ENCODE measurements around the gene KCNH3. TPM values are rescaled to one million over a fixed set of nuclear protein-coding genes. Genes with fewer than 3 reads are reported as not detected.
"Not testable (repeated sequence)": the region's sequence is repeated elsewhere in the genome, so short reads cannot be mapped to it uniquely, and the experiment has no call there.

The KCNH3 gene
- total RNA-seq, 6 experiments from 2014 or later: 0.09 to 0.25 (median 0.16) TPM; not detected in 3

DNA sequence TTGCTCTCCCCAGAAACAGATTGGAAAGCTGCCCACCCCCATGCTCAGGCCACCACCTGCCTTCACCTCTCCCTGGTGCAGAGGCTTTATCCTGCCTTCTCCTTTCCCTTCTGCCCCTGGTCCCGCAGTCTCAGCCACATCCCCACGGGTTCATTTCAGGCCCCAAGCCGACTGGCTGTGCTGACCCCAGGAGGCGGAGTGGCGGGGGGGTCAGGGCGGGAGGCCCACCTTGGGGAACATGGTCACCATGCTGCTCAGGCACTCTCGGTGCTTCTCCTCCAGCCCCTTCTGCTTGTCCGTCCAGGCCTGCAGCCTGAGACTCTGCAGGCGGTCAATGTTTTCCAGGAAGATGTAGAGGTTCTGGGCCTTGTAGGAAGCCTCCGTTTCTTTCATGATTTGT, 59.7 kb downstream of the KCNH3 start:
- WGBS (ENCODE audit: insufficient coverage, low coverage, low lambda C conversion rate, missing lambda C conversion rate): 80% methylated on average over 7 of the region's 10 CpGs
- ATAC-seq (no peak), DNase-seq (no peak)

DNA sequence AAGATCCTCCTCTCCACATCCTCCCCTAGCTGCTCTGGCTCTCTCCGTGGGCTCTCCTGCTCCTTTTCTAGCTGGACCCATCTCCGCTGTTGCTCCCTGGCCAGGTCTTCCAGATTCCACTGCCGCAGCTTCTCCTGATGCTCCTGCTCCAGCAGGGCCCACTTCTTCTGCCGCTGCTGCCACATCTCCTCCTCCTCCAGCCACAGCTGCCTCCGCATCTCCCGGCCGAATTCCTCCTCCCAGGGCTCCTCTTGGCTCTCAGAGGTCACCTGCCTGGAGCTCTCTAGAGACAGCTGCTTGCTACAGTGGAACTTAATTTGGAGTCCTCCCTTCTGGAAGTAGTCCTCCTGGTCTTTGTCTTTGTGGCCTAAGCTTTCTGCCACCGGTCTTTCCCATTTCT, 61.1 kb downstream of the KCNH3 start:
- DNase-seq (no peak), ATAC-seq (no peak)
- Histone ChIP-seq H3K27ac (no peak overlapping the region), H3K4me1 (no peaks in the 10 kb centered on the region), H3K27me3 (no peaks in the 10 kb centered on the region), H3K36me3 (no peaks in the 10 kb centered on the region), H3K9me3 (no peaks in the 10 kb centered on the region), H3K4me3 (no peak overlapping the region)
- 92% methylated on average over 2 of the region's 8 CpGs for WGBS (ENCODE audit: insufficient coverage, low coverage, low lambda C conversion rate, missing lambda C conversion rate)
- TF ChIP-seq, protein P1, sequence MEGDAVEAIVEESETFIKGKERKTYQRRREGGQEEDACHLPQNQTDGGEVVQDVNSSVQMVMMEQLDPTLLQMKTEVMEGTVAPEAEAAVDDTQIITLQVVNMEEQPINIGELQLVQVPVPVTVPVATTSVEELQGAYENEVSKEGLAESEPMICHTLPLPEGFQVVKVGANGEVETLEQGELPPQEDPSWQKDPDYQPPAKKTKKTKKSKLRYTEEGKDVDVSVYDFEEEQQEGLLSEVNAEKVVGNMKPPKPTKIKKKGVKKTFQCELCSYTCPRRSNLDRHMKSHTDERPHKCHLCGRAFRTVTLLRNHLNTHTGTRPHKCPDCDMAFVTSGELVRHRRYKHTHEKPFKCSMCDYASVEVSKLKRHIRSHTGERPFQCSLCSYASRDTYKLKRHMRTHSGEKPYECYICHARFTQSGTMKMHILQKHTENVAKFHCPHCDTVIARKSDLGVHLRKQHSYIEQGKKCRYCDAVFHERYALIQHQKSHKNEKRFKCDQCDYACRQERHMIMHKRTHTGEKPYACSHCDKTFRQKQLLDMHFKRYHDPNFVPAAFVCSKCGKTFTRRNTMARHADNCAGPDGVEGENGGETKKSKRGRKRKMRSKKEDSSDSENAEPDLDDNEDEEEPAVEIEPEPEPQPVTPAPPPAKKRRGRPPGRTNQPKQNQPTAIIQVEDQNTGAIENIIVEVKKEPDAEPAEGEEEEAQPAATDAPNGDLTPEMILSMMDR (IDR thresholded peaks at IDR 0.05): no peak
- no peak for TF ChIP-seq POLR2A (IDR thresholded peaks at IDR 0.05)
- intact Hi-C loops (cut with DNase I): no loop called here

More for the DNA sequence above, 59.7 kb downstream of the KCNH3 start:
- TF ChIP-seq POLR2A (IDR thresholded peaks at IDR 0.05): no peak
- TF ChIP-seq, protein P1 (IDR thresholded peaks at IDR 0.05): no peak
- Histone ChIP-seq H3K4me1 (no peaks in the 10 kb centered on the region), H3K27ac (no peak overlapping the region), H3K36me3 (no peaks in the 10 kb centered on the region), H3K9me3 (no peaks in the 10 kb centered on the region), H3K4me3 (no peak overlapping the region), H3K27me3 (no peaks in the 10 kb centered on the region)
- intact Hi-C loops (cut with DNase I): no loop called here

GRCh38 chr12:49603721-49604120, 64.9 kb downstream of the KCNH3 start:
- Histone ChIP-seq H3K27me3 (no peaks in the 10 kb centered on the region), H3K4me1 (no peaks in the 10 kb centered on the region), H3K36me3 (no peaks in the 10 kb centered on the region), H3K4me3 (no peak overlapping the region), H3K27ac (no peak overlapping the region), H3K9me3 (no peaks in the 10 kb centered on the region)
- WGBS (ENCODE audit: insufficient coverage, low coverage, low lambda C conversion rate, missing lambda C conversion rate): 100% methylated on average over 1 of the region's 1 CpG
- no peak for DNase-seq
- no peak for ATAC-seq
- intact Hi-C loops (cut with DNase I): no loop called here
- TF ChIP-seq POLR2A (IDR thresholded peaks at IDR 0.05): no peak
- TF ChIP-seq, protein P1 (IDR thresholded peaks at IDR 0.05): no peak

- intact Hi-C loops (cut with DNase I): no loop called here
- WGBS (ENCODE audit: insufficient coverage, low coverage, low lambda C conversion rate, missing lambda C conversion rate): 54% methylated on average over 3 of the region's 5 CpGs
- no peak overlapping the region for H3K4me3 ChIP-seq
- no peaks in the 10 kb centered on the region for H3K36me3 ChIP-seq
- no peaks in the 10 kb centered on the region for H3K9me3 ChIP-seq
- TF ChIP-seq, protein P1 (IDR thresholded peaks at IDR 0.05): no peak
- no peak for TF ChIP-seq POLR2A (IDR thresholded peaks at IDR 0.05)
- ATAC-seq: no peak
- H3K4me1 ChIP-seq: no peaks in the 10 kb centered on the region
- H3K27me3 ChIP-seq: no peaks in the 10 kb centered on the region
- DNase-seq: no peak
- H3K27ac ChIP-seq: no peak overlapping the region
Observed at GRCh38 chr12:49604856-49605255, 66.0 kb downstream of the KCNH3 start.

- intact Hi-C loops (cut with DNase I); H3K27me3 ChIP-seq; ATAC-seq; DNase-seq; H3K4me3 ChIP-seq; H3K4me1 ChIP-seq; H3K9me3 ChIP-seq; H3K27ac ChIP-seq; H3K36me3 ChIP-seq: not testable (repeated sequence)
- 96% methylated on average over 4 of the region's 4 CpGs for WGBS (ENCODE audit: insufficient coverage, low coverage, low lambda C conversion rate, missing lambda C conversion rate)
Observed at GRCh38 chr12:49605539-49605938, 66.7 kb downstream of the KCNH3 start, which contains the start of gene FAM186B. TSS of gene FAM186B (minus strand) at chr12:49605639. CDS start at chr12:49605477, 162 bp downstream.

Small RNA genes within 50 kb of the gene (small RNA-seq; reads per million reads assigned to genes)
- 0 reads per million in 2 experiments for gene POLR2KP1
- gene RNU6-834P: 0 reads per million in 2 experiments

Other genes with a start within 250 kb of the KCNH3 start
- gene PRPH, start 243.9 kb upstream of the KCNH3 start, total RNA-seq: not detected
- 1 to 10 TPM in 2 of 6 experiments, under 1 TPM in 4; 0.24 to 2.6 (median 0.93) TPM for gene TROAP, start 215.8 kb upstream of the KCNH3 start, total RNA-seq
- gene C1QL4, start 201.8 kb upstream of the KCNH3 start, total RNA-seq: not detected
- gene DNAJC22, start 192.1 kb upstream of the KCNH3 start, total RNA-seq: 10 to 100 TPM; 36.5 to 49.1 (median 43.7) TPM
- 1 to 10 TPM; 3.2 to 6.1 (median 4.4) TPM for gene SPATS2, start 171.6 kb upstream of the KCNH3 start, total RNA-seq
- 10 to 100 TPM; 16.0 to 23.0 (median 20.4) TPM for gene MCRS1, start 29.1 kb downstream of the KCNH3 start, total RNA-seq
- 1 to 10 TPM in 1 of 6 experiments, under 1 TPM in 5; 0.24 to 1.4 (median 0.71) TPM for gene FAM186B, start 66.6 kb downstream of the KCNH3 start, total RNA-seq
- 1 to 10 TPM; 4.7 to 8.2 (median 6.3) TPM for gene PRPF40B, start 84.5 kb downstream of the KCNH3 start, total RNA-seq
- 1 to 10 TPM; 2.1 to 4.9 (median 2.9) TPM for gene FMNL3, start 168.4 kb downstream of the KCNH3 start, total RNA-seq
- 1,000 to 10,000 TPM in 3 of 6 experiments, 100 to 1,000 TPM in 3; 538 to 1,268 (median 937) TPM for gene TMBIM6, start 202.5 kb downstream of the KCNH3 start, total RNA-seq

Measured in right lobe of liver (tissue), 6 donors.